Prostate gland (tissue), 2 donors: ENCODE results near the gene PDIA5.

Experiments used
- POLR2A ChIP-seq: fragments of 450-650 bp; IDR thresholded peaks from one replicate; pipeline ENCODE4 v1.6.1; 2016; ENCODE audit warnings: antibody characterized with exemption, mild to moderate bottlenecking
- POLR2AphosphoS5 ChIP-seq: sonication (generic); formaldehyde crosslinking; IDR thresholded peaks from one replicate; pipeline ENCODE4 v1.6.1; 2017; ENCODE audit warnings: antibody characterized with exemption
- TF ChIP-seq, protein P1 (sequence below), 4 experiments: fragments of 200-600 bp in 2 of 4; fragments of 450-650 bp in 2 of 4; sonication (generic) in 2 of 4; IDR thresholded peaks; 1 replicate in 3 of 4; 2 replicates in 1 of 4; pipeline ENCODE4 v1.5.1; 2016 to 2019; ENCODE audit warnings: antibody characterized with exemption in 4 of 4, mild to moderate bottlenecking in 2 of 4, moderate library complexity in 2 of 4

DNA sequence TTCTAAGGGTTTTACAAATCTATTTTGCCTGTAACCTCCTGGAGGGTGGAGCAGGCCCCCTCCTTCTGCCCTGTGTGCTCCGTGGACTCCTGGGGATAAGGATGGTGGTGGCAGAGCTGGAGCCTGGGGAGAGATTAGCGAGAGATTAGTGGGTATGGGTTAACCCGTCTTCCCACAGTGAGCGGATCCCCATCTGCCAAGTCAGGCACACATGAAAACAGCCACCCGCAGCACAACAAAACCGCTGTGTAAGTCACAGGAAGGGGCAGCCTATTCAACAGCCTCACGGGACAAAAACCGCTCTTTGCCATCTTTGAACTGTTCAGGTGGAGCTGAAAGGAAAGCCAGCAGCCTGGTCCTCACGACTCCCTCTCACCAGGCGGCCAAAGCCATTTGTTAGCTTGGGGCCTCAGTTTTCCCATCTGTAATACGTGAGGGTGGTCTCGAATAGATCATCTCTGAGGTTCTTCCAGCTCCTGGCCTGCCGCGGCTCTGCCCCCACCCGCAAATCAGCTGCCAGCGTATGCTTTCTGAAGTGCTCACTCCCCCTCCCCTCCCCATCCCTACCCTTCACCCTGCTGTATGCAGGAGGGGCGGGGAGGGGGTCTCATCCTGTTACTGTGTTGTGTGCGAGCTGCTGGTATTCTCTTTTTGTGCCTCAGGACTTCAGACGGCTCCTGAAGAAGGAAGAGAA, 43.6 kb downstream of the PDIA5 start:
- no peak for TF ChIP-seq POLR2AphosphoS5
- TF ChIP-seq, protein P1, sequence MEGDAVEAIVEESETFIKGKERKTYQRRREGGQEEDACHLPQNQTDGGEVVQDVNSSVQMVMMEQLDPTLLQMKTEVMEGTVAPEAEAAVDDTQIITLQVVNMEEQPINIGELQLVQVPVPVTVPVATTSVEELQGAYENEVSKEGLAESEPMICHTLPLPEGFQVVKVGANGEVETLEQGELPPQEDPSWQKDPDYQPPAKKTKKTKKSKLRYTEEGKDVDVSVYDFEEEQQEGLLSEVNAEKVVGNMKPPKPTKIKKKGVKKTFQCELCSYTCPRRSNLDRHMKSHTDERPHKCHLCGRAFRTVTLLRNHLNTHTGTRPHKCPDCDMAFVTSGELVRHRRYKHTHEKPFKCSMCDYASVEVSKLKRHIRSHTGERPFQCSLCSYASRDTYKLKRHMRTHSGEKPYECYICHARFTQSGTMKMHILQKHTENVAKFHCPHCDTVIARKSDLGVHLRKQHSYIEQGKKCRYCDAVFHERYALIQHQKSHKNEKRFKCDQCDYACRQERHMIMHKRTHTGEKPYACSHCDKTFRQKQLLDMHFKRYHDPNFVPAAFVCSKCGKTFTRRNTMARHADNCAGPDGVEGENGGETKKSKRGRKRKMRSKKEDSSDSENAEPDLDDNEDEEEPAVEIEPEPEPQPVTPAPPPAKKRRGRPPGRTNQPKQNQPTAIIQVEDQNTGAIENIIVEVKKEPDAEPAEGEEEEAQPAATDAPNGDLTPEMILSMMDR (IDR thresholded peaks at IDR 0.05), result no peak
- TF ChIP-seq POLR2A, result no peak
